Glomerular endothelial cell (primary cell): ENCODE data around the gene FTSJ1. TPM values are rescaled to one million over a fixed set of nuclear protein-coding genes. Genes with fewer than 3 reads are reported as not detected.
A peak's percentile ranks its signal among the peaks of the same experiment; 100 is the strongest.
"Not testable (repeated sequence)": the region's sequence is repeated elsewhere in the genome, so short reads cannot be mapped to it uniquely, and the experiment has no call there.

ENCODE experiments used
- DNase-seq: peaks from one replicate; pipeline ENCODE4 v3.0.0-alpha.2; 2011; ENCODE audit warnings: low read depth, low spot score; ENCODE audit errors: extremely low read depth
- total RNA-seq: library from RNA; depleted of rRNA; stranded (reverse); fragments of >200 nt; gene quantifications from 2 replicates; pipeline ENCODE4 v1.2.3, GENCODE V29; 2015

FTSJ1 gene
- 55.6 and 77.5 TPM in 2 replicates for total RNA-seq

DNA sequence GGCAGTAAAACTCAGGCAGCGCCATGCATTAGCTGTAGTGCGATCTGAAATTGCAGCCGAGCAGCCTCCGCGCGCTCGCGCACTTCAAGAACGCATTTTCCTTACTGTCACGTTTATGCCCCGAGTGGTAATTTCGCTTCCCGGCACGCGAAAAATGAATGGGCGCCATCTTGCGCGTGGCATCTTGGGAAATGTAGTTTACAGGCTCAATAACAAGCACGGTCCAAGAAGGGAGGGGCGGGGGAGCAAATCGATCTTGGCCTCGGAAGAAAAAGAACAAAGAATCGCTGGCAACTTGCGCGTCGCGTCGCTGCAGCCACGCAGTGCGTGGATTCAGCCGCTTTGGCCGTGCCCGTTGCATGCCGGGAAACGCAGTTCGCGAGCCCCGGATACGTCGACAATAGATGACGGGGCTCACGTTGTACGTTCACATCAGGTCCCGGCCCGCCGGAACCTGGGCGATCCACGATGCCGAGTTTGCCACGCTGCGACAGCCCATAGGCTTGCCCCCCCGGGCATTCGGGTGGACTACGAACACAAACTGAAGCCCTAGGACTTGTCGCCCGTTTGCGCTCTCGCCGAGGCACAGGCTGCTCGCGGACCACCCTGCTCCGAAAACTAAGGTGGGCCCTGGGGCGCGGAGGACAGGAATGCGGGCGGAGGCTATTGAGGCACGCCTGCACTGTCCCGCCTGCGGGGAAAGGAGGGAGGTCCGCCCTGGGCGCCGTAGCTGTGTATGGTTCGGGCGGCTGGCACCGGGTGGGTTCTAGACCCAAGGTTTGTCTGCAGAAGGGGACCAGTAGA is at the start of gene FTSJ1:
FTSJ1 (plus strand) TSS at position 426 of the 804 bp plus-strand sequence. CDS start 1,849 bp downstream, outside the sequence.
- peak; percentile 44 for DNase-seq

GRCh38 chrX:48427027-48427716 is 48.8 kb upstream of the FTSJ1 start:
- DNase-seq: not testable (repeated sequence)

GRCh38 chrX:48429606-48430005 is 46.4 kb upstream of the FTSJ1 start:
- DNase-seq: not testable (repeated sequence)

DNA sequence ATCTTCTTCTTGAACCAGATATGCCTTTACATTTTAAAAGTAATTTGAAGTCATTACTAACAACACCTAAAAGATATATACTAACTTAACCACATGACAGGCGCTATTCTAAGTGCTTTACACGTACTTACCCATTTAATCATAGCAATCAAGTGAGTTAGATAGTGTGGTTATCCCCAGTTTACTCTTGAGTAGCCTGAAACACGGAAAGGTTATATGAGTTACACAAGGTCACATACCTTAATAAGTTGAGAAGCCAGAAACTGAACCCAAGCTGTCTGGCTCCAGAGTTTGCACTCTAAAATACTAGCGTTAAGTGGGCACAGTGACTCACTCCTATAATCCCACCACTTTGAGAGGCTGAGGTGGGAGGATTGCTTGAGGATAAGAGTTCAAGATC is 45.8 kb upstream of the FTSJ1 start:
- not testable (repeated sequence) for DNase-seq

DNA sequence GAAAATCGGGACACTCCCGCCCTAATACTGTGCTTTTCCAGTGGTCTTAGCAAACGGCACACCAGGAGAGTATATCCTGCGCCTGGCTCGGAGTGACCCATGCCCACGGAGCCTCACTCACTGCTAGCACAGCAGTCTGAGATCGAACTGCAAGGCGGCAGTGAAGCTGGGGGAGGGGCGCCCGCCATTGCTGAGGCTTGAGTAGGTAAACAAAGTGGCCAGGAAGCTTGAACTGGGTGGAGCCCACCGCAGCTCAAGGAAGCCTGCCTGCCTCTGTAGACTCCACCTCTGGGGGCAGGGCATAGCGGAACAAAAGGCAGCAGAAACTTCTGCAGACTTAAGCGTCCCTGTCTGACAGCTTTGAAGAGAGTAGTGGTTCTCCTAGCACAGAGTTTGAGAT is 42.3 kb upstream of the FTSJ1 start:
- DNase-seq: not testable (repeated sequence)

DNA sequence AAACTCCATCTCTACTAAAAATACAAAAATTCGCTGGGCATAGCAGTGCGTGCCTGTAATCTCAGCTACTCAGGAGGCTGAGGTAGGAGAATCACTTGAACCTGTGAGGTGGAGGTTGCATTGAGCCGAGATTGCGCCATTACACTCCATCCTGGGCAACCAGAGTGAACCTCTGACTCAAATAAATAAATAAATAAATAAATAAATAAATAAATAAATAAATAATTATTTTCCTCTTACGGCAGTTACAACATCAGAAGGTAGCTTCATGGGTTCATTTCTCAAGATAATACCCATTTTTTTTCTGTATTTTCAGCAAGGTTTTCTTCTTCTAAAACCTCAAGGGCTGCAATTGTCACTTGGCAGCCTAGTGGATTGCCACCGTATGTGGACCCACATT is 28.8 kb upstream of the FTSJ1 start:
- not testable (repeated sequence) for DNase-seq

- DNase-seq: no peak
Observed at GRCh38 chrX:48450076-48450475, 25.9 kb upstream of the FTSJ1 start.

DNA sequence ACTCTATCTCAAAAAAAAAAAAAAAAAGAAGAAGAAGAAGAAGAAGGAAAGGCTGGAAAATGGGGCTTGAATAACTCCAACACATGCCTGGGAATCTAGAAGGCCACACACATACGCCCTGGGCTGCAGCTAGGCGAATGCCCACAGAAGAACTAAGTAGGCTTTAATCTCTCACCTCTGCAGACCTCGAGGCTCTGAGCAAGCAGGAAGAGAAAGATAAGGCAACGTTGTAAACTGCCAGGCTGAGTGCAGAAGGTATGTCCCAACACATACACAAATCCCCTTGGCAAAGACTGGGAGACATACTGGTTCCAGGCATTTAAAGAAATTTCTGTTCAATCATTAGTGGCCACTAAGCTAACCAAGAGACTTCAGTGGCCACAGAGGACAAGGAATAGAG is 24.3 kb upstream of the FTSJ1 start:
- DNase-seq: no peak

- DNase-seq: no peak
Observed at GRCh38 chrX:48456628-48457331, 19.2 kb upstream of the FTSJ1 start.

- no peak for DNase-seq
Observed at GRCh38 chrX:48458711-48459110, 17.3 kb upstream of the FTSJ1 start.

- no peak for DNase-seq
Observed at GRCh38 chrX:48459483-48459882, 16.5 kb upstream of the FTSJ1 start.

DNA sequence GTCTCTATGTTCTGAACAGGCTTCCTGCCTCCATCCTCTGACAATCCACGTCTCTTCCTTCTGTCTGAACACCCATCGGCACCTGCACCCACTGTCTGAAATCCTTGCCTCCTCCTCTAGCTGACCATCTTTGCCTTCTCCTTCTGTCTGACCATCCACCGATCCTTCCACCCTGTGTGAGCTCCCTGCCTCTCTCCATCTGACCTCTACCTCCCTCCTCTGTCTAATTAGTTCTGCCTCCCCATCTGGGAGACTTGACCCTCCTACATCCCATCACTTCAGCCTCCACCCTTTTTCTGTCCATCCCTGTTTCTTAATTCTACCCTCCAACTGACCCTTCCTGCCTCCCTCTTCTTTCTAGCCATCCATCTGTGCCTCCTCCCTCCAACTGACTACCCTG is 16.0 kb upstream of the FTSJ1 start:
- no peak for DNase-seq

GRCh38 chrX:48460606-48461005 is 15.4 kb upstream of the FTSJ1 start:
- DNase-seq: no peak

DNA sequence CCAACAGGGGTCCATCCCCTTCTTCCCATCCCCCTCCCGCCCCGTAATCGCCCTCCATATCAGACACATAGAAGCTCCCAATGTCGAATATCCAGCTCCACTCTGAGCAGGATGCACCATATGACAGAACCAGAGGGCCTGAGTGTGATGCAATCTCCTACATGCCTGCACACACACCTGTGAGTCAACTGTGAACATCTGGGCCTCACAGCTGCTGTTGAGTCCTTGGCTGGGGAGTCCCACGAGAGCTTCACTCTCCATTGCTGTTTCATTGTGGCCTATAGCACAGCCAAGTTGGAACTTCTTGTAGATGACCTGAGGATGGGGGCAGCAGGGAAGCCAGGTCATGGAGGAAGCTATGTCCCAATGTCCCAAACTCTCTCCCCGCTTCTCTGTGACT is 14.2 kb upstream of the FTSJ1 start:
- DNase-seq: no peak

DNA sequence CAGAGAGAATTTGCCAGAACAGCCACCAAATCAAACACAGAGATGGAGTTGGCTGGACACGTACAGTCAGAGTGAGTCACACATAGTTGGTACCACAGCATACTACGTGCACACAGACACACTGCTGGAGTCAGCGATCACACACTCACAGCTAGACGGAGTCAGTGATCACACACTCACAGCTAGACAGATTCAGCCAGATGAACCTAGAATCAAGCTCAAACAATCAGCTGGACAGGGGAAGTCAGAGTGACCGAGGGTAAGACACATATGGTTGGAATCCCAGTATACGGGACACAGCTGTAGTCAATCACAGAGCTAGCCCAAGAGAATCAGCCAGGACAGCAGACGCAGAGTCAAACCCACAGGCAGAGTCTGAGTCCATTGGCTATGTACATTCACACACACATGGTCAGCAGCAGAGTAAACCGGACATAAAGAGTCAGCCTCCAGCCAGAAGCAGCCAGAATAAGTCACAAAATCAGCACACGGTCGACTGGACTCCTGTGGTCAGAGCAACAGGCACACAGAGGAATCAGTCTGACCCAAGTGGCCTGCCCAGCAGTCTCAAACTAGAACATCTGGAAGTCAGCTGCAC is 10.6 kb upstream of the FTSJ1 start:
- no peak for DNase-seq

- DNase-seq: no peak
Observed at GRCh38 chrX:48466696-48467095, 9.3 kb upstream of the FTSJ1 start.

- DNase-seq: no peak
Observed at GRCh38 chrX:48467281-48467761, 8.7 kb upstream of the FTSJ1 start.

- no peak for DNase-seq
Observed at GRCh38 chrX:48468247-48468671, 7.7 kb upstream of the FTSJ1 start.

DNA sequence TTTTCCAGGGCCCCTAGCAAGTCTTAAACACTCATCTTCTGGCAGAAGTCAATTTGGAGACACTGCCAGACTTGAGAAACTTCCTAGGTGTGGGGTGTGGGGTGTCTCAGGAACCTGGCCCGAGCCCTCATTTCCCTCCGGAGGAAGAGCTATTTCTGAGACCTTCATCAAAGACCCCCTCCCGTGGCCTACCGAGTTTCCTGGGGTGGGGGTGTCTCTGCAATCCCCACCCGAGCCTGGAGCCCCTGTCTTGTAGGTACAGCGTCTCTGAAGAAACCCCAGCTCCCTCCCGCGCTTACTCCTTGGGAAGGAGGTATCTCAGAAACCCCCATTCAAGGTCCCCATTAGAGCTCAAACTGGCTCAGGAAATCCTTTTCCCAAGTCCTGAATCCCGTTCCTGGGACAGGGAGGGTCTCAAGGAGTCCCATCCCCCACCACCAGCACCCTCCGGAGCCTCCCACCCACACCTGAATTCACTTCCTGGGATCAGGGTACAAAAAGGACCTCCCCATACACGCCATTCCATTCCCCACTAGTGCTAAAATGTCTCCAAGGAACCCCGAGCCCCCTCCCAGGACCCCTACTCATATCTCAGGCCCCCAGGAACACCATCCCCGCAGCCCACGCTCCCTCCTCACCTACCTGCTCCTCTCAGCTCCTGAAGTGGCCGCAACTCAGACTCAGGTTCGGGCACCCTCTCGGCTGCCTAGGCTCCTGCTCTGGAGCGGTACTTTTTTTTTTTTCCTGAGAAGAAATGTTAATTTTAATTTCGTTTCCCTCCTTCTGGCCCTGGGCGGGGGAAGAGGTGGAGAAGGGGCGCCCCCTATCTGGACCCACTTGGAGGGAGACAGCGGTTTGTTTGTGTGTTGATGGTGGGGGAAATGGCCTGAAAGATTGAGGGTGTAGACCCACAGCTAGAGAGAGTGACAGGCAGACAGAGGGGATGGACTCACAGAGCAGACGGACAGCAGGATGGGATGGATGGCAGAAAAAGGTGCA is 7.0 kb upstream of the FTSJ1 start:
- no peak for DNase-seq
